ENCODE measurements around the gene CD2AP.

The CD2AP gene

DNA sequence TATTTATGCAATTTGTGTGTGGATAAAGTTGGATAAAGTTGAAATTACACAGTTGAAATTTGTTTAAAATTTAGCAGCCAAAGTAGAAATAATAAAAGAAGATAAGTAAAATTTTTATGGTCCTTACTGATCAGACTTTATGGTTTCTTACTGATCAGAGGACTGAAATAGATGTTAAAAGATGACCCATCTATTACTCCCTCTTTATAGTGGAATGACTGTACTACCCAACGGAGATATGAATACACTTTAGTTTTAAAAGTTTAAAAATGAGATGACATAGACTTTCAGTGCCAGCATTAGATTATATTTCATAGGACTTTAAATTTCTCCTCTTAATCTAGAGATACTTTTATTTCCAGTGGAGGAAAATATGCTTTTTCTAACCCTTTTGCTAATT, 121.9 kb downstream of the CD2AP start:
- H3K4me3 ChIP-seq (ENCODE audit: low read depth, low read length): no peak overlapping the region
- TF ChIP-seq, protein P1, sequence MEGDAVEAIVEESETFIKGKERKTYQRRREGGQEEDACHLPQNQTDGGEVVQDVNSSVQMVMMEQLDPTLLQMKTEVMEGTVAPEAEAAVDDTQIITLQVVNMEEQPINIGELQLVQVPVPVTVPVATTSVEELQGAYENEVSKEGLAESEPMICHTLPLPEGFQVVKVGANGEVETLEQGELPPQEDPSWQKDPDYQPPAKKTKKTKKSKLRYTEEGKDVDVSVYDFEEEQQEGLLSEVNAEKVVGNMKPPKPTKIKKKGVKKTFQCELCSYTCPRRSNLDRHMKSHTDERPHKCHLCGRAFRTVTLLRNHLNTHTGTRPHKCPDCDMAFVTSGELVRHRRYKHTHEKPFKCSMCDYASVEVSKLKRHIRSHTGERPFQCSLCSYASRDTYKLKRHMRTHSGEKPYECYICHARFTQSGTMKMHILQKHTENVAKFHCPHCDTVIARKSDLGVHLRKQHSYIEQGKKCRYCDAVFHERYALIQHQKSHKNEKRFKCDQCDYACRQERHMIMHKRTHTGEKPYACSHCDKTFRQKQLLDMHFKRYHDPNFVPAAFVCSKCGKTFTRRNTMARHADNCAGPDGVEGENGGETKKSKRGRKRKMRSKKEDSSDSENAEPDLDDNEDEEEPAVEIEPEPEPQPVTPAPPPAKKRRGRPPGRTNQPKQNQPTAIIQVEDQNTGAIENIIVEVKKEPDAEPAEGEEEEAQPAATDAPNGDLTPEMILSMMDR (conservative IDR thresholded peaks at IDR 0.05; ENCODE audit: low read depth, low read length): no peak
- no peak for DNase-seq (ENCODE audit: low read depth)

DNA sequence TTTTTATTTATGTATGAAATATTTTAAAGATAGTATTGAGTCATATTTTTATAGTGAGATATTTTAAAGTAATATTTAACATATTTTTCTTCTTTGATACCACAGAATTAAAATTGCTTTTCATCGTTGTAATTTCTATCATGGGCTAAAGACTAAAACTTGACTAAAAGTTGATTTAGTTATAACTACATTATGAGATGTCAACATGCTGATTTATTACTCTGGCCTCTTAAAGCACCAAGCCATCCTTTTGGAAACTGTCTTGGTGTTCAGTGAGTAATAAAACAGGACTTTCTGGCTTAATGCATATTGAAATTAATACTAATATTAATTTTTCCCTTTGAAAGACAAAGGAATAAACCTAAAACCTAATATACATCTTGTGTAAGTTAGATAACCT, 125.6 kb downstream of the CD2AP start:
- TF ChIP-seq, protein P1 (conservative IDR thresholded peaks at IDR 0.05; ENCODE audit: low read depth, low read length): no peak

DNA sequence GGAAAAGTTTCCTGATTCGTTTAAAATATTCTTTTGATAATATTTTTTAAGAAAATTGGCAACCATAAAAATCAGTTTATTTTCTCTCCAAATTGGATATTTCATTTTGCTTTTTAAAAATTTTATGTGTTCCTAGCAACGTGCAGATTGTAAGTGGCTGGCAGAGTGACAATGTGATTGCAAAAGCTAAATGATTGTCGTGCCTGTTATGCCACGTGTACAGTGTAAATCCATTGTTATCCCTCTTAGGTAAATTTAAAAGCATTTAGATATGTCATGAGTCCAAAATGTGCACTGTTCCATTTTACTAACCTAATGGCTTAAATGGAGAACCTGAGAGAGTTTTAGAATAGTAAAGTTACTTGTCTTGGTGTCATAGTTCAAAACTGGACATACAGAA, 126.4 kb downstream of the CD2AP start:
- DNase-seq (ENCODE audit: low read depth): no peak
- TF ChIP-seq, protein P1 (conservative IDR thresholded peaks at IDR 0.05; ENCODE audit: low read depth, low read length): no peak

More for the DNA sequence above, 125.6 kb downstream of the CD2AP start:
- DNase-seq (ENCODE audit: low read depth): no peak
- H3K4me3 ChIP-seq (ENCODE audit: low read depth, low read length): no peak overlapping the region

DNA sequence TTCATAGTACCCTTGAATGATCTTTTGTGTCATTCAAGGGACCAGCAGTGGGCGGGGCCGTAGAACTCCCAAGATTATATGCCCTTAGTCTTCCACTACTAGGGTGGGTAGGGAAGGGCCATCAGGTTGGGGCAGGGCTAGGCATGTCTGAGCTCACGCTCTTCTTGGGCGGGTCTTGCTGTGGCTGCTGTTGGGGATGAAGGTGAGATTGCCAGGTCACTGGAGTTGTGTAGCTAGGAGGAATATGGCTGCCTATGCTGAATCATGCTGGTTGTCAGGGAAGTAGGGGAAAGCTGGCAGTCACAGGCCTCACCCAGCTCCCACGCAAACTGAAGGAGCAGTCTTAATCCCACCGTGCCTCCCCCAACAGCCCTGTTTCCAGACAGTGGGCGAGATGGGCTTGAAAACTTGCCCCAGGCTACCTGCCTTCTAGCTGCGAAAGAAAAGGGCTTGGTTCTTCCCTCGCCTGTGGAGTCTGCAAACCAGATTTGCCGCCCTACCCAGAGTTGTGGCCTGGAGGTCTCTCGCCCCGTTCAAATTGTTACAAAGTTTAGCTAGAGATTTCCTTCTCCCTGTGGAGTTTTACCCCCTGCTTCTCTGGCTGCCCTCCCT, 144.4 kb downstream of the CD2AP start:
- no peak overlapping the region for H3K4me3 ChIP-seq (ENCODE audit: low read depth, low read length)
- TF ChIP-seq, protein P1 (conservative IDR thresholded peaks at IDR 0.05; ENCODE audit: low read depth, low read length): no peak
- no peak for DNase-seq (ENCODE audit: low read depth)

More for the DNA sequence above, 126.4 kb downstream of the CD2AP start:
- no peak overlapping the region for H3K4me3 ChIP-seq (ENCODE audit: low read depth, low read length)

DNA sequence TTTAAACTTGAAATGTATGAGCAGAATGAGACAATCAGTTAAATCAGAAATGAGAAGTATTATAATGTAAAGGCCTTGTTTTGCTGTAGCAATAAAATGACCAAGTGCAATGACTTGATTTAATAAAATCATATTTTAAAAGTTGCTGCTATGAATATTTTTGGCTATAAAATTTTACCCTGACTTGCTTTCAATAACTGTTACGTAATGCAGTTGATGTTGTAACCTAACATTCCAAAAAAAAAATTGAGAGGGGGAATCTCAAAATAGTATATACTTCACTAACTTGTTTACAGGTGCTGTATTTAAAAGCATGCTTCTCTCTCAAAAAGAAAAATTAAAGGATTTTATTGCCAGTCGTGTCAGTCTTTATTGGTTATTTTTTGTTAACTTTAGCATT, 149.2 kb downstream of the CD2AP start:
- H3K4me3 ChIP-seq (ENCODE audit: low read depth, low read length): no peak overlapping the region
- no peak for DNase-seq (ENCODE audit: low read depth)
- TF ChIP-seq, protein P1 (conservative IDR thresholded peaks at IDR 0.05; ENCODE audit: low read depth, low read length): no peak

DNA sequence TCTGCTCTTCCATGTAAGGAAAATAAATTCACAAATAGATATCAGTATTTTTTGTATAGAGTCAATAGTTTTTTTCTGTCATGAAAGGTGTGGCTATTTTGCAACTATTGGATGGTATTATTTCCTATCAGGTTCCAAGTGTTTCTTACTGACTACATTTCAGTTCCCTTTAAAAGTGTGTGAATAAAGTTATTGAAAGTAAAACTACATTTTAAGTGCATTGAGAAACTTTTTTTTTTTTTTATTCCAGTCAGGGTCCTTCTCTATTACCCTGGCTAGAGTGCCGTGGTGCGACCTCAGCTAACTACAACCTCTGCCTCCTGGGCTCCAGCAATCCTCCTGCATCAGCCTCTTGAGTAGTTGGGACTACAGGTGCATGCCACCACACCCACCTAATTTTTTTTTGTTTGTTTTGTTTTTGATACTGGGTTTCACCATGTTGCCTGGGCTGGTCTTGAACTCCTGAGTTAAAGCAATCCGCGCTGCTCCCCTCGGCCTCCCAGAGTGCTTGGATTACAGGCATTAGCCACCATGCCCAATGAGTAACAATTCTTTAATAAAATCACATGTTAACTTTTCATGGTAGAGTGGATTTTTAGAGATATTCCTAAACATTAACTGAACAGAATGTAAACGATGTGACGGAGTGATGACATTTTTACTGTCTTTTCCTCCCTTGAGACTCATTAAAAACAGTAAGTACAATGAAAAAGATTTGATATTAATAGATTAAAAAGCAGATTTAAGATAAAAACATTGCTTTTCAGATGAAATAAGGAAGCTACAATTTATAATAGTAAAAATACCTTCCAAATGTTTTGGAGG, 151.1 kb downstream of the CD2AP start:
- H3K4me3 ChIP-seq (ENCODE audit: low read depth, low read length): no peak overlapping the region

More for the DNA sequence above, 151.1 kb downstream of the CD2AP start:
- DNase-seq (ENCODE audit: low read depth): no peak
- TF ChIP-seq, protein P1 (conservative IDR thresholded peaks at IDR 0.05; ENCODE audit: low read depth, low read length): no peak
